NCI-H2171 (cell line): ENCODE measurements around the gene C5AR1.
A peak's percentile ranks its signal among the peaks of the same experiment; 100 is the strongest.
"Not testable (repeated sequence)": the region's sequence is repeated elsewhere in the genome, so short reads cannot be mapped to it uniquely, and the experiment has no call there.

Source experiments
- DNase-seq: peaks from one replicate; lab custom pipeline; 2025; lab: John Stamatoyannopoulos, UW

The C5AR1 gene

GRCh38 chr19:47309608-47310007 is at the start of gene C5AR1:
Gene C5AR1, plus strand, starts transcription at chr19:47309861. Its CDS starts 35 bp downstream, at chr19:47309896.
- DNase-seq = no peak

GRCh38 chr19:47260476-47260875 is 49.2 kb upstream of the C5AR1 start:
- no peak for DNase-seq

GRCh38 chr19:47261946-47262793 is 47.5 kb upstream of the C5AR1 start:
- DNase-seq = not testable (repeated sequence)

DNA sequence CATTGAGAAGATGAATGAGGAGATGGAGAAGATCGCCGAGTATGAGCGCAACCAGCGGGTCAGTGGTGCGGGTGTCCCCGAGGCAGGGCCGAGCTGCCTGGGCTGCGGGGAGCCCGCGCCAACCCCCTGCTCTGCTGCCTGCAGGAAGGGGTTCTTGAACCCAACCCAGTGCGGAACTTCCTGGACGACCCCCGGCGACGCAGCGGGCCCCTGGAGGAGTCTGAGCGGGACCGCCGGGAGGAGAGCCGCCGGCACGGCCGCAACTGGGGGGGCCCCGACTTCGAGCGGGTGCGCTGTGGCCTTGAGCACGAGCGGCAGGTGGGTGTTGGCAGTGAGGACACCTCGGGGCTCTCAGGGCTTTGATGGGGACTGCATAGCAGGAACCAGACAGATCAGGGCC is 45.0 kb upstream of the C5AR1 start:
- DNase-seq = no peak

DNA sequence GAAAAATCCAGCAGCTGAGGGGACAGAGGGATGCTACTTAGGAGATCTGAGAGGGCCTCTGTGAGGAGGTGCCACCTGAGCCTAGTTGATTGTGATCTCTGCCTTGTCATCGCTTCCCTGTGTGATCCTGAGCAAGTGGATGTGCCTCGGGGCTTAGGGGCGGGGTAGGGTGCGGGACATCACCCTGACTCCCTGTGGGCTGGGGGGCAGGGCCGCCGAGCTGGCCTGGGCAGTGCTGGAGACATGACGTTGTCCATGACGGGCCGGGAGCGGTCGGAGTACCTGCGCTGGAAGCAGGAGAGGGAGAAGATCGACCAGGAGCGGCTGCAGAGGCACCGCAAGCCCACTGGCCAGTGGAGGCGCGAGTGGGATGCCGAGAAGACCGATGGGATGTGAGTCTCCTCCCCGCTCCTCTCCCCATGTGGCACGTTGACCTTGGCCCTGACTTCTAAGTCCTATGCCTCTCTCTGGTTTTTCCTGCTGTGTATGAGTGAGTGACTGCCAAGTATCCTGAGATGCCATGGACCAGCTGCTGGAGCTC is 43.2 kb upstream of the C5AR1 start:
- no peak for DNase-seq

DNA sequence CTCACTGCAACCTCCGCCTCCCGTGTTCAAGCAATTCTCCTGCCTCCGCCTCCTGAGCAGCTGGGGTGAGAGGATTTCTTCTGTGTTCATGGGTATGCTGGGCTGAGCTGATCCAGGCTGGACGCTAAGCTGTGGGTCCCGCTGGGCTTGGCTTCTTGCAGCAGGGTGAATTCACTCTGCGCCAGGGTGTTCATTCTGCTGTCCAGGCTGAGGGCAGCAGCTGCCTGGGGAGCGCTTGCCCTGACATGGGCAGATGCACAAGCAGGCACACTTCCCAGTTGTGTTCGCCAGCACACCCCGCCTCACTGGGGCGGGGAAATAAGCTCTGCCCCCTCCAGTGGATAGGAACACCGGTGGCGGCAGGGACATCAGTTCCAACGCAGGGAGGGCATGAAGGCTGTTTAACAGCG is 42.3 kb upstream of the C5AR1 start:
- no peak for DNase-seq

DNA sequence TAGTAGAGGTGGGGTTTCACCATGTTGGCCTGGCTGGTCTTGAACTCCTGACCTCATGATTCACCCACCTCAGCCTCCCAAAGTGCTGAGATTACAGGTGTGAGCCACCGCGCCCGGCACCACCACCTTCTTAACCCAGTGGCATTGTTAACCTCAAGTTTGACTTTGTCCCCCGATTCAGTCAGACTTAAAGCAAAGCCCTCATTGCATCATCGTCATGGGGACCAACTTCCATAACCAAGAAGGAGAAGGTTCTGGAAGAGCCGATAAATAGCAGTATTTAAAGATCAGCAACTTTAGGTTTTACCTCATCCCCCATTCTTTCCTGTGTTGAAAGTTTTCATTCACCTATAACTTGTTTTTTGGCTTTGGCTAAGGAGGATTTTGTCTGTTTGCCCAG is 41.6 kb upstream of the C5AR1 start:
- no peak for DNase-seq

- no peak for DNase-seq
Measured at GRCh38 chr19:47269596-47269995, 40.1 kb upstream of the C5AR1 start.

GRCh38 chr19:47270408-47270807 is 39.3 kb upstream of the C5AR1 start:
- no peak for DNase-seq

DNA sequence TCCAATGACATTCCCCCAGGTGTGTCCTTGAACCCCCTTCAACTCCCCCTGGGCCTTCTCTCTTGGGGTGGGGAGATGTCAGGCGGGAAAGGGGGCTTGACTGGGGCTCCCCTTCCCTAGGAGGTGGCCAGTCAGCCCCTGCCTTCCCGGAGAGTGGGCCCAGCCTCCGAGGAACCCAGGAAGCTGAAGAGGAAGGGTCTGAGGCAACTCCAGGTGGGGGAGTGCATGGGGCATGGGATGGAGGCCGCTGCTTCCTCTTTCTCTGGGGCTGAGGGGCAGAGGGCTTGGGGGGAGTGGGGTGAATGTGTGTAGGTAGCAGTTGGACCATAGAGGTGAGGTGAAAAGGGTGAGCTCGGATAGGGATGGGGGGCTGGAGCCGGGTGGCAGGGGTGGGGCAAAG is 37.7 kb upstream of the C5AR1 start:
- DNase-seq = no peak

DNA sequence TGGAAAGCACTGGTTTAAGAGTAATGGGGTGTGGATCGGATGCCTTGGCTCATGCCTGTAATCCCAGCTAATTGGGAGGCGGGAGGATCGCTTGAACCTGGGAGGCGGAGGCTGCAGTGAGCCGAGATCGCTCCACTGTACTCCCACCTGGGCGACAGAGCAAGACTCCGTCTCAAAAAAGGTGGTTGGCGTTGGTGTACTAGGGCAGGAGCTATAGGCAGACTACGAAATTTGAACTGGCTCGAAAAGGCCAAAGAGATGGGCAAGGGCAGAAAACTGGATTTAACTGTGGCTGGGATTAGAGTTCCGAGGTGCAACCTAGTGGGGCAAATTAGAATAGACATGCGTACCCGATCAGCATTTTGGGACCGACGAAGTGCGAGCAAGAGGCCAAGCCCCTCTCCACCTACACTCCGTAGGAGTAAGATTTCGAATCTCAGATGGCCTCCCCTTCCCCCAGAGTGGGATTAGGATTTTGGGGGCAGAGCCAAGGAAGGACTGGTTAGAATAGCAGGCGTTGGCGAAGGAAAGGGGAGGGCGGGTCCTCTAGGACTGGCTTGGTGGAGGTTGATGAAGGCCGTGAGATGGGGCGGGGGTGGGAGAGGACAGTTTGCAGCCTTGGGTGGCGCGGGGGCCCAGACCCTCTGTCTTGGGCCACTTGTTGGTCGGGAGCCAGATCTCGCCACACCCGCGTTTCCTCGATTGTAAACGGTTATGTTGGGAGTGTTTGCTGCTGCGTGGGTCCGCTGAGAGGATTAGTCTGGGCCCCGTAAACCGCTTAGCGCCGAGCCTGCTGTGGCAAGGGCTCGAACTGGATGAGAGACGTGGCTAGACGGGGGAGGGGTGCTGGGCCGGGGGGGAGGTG is 37.0 kb upstream of the C5AR1 start:
- no peak for DNase-seq

GRCh38 chr19:47273313-47274070 is 36.2 kb upstream of the C5AR1 start:
- DNase-seq = peak; percentile 76

DNA sequence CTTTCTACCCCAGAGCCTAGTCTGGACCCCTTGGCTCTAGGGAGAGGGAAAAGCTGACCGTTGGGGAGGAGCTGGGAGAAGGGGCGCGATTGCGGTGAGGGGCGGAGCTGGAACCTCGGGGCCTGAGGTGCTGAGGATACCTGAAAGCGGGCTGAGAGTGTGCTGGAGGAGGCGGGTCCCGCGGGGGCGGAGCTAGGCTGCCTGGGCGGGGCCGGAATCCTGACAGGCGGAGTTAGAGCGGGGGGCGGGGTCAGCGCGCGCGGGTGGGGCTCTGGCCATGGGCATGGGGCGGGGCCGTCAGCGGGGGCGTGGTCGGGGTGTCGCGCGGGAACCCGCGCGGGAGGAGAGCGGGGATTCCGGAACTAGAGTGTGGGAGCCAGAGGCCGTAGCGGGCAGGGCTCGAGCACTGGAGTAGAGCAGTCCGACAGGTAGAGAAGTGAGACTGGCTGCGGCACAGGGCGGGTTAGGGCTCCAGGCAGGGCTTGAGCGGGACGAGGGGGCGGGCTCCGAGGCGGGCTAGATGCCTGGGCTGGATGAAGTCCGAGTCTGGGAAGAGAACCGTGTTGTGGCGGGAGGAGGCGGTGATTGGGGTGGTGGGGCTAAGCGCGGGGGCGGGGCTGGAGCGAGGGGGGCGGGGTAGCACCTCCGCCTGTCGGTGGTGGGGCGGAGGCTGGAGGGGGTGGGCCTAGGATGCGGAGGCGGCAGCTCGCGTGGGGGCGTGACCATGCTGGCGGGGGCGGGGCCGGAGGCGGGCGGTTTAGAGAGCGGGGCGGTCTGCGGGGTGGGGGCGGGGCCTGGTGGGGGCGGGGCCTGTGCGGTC is 35.4 kb upstream of the C5AR1 start, which contains the start of gene INAFM1:
Gene INAFM1, plus strand, starts transcription at position 815 of the 820 bp plus-strand sequence. CDS start 35 bp downstream, outside the sequence.
- peak; percentile 88 for DNase-seq

- DNase-seq = no peak
Measured at GRCh38 chr19:47274891-47275761, 34.5 kb upstream of the C5AR1 start.

DNA sequence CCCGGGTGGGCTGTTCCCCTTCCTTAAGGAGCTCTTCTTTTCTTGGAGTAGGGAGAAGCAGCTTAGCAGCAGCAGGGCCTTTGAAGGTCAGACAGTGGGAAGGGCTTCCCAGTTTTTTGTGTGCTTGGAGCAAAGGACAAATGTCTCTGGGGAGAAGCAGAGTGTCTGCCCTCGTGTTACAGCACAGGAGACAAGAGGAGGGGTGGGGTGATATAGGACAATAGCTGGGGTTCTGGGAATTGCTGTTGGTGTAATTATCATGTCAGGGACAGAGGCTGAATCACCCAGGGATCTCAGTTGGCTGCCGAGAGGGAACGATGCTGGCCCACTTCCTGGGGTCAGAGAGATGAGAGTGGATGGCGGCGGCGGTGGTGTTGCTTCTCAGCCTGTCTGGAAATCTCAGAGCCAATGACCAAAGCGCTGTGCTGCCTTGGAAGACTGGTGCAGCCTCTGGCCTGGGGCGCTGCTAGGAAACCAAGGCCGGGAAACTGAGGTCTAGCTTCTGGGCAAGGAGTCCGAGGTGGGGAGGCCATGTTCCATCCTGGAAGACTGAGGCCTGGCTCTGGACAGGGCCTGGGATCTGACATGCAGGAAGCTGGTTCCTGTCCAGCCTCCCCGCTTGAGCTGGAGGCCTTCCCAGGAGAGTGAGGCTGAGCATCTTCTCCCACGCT is 33.7 kb upstream of the C5AR1 start:
- DNase-seq = no peak

DNA sequence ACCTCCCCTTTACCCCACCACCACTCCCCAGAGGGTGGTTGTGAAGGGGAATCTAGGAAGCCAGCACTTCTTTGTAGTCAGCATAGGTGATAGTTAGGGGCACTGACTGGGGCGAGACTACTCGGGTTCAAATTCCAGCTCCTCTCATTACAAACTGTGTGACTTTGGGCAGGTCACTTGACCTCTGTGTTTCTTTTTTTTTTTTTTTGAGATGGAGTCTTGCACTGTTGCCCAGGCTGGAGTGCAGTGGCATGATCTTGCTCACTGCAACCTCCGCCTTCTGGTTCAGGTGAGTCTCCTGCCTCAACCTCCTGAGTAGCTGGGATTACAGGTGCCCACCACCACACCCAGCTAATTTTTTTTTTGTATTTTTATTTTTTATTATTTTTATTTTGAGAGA is 33.1 kb upstream of the C5AR1 start:
- not testable (repeated sequence) for DNase-seq

GRCh38 chr19:47280183-47280797 is 29.4 kb upstream of the C5AR1 start:
- DNase-seq = no peak

DNA sequence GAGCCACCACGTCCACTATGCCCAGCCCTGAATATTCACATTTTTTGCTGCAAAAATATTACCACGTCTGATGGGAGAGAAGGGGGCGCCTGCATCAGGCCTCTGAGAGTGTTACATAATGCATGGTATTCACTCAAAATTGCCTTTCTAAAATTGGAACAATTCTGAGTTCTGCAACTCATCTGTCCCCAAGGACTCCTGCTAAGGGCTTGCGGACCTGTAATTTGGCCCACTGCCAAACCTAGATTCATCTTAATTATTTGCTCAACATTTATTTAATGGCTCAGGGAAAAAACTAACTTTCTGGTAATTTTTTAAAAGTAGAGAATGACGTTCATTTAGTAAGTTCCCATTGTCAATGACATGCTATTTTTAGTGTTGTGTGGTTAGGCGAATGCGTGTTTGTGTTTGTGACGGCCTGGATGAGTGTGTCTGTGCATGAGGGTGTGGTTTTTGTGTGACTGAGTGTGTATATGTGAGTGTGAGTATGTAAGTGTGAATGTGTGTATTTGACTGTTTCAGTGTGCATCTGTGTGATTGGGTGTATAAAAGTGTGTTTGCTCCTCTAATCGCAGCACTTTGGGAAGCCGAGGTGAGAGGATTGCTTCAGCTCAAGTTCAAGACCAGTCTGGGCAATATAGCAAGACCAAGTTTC is 26.1 kb upstream of the C5AR1 start:
- DNase-seq = no peak
